Neural progenitor cell (in vitro differentiated cells): ENCODE data around the gene TNS3. TPM values are rescaled to one million over a fixed set of nuclear protein-coding genes. Genes with fewer than 3 reads are reported as not detected.

Source experiments
- DNase-seq: peaks from one replicate; pipeline ENCODE4 v3.0.0-alpha.2; 2016; ENCODE audit warnings: low spot score
- H2AFZ ChIP-seq: fragments of 200-600 bp; sonication (generic); replicated peaks from 2 replicates; pipeline ENCODE4 v1.6.1; 2016; ENCODE audit warnings: antibody characterized with exemption
- H3F3A ChIP-seq: fragments of 200-600 bp; sonication (generic); 2 replicates; pipeline ENCODE4 v1.6.1; 2016; ENCODE audit warnings: antibody characterized with exemption, low read depth
- H3K27ac ChIP-seq: fragments of 200-600 bp; sonication (generic); 2 replicates; pipeline ENCODE4 v1.5.1; 2016; ENCODE audit warnings: mild to moderate bottlenecking
- H3K27me3 ChIP-seq: fragments of 200-600 bp; sonication (generic); 2 replicates; pipeline ENCODE4 v1.6.1; 2016; ENCODE audit warnings: mild to moderate bottlenecking, moderate library complexity
- H3K36me3 ChIP-seq: fragments of 200-600 bp; sonication (generic); 2 replicates; pipeline ENCODE4 v1.5.1; 2016
- H3K4me1 ChIP-seq: fragments of 200-600 bp; sonication (generic); 2 replicates; pipeline ENCODE4 v1.6.1; 2016; ENCODE audit warnings: mixed run types
- H3K4me2 ChIP-seq: fragments of 200-600 bp; sonication (generic); 2 replicates; pipeline ENCODE4 v1.6.1; 2016
- H3K4me3 ChIP-seq: fragments of 200-600 bp; sonication (generic); 2 replicates; pipeline ENCODE4 v1.5.1; 2016
- H3K79me2 ChIP-seq: fragments of 200-600 bp; sonication (generic); 2 replicates; pipeline ENCODE4 v1.6.1; 2016; ENCODE audit warnings: low read depth
- H3K9ac ChIP-seq: fragments of 200-600 bp; sonication (generic); 2 replicates; pipeline ENCODE4 v1.6.1; 2016
- H3K9me3 ChIP-seq: fragments of 200-600 bp; sonication (generic); 2 replicates; pipeline ENCODE4 v1.5.1; 2016; ENCODE audit warnings: low read depth
- H4K20me1 ChIP-seq: fragments of 200-600 bp; sonication (generic); 2 replicates; pipeline ENCODE4 v1.6.1; 2016; ENCODE audit warnings: low read depth
- H3K27ac Mint-ChIP-seq: 3 replicates; pipeline ENCODE4 v1.8.0; 2021; ENCODE audit warnings: mixed read lengths
- H3K27me3 Mint-ChIP-seq: 2 replicates; pipeline ENCODE4 v1.8.0; 2022; ENCODE audit warnings: low read depth, mild to moderate bottlenecking, inconsistent platforms, moderate library complexity, mixed read lengths; ENCODE audit not compliant: insufficient read depth
- H3K36me3 Mint-ChIP-seq: 3 replicates; pipeline ENCODE4 v1.8.0; 2021; ENCODE audit warnings: mixed read lengths
- H3K4me1 Mint-ChIP-seq: 3 replicates; pipeline ENCODE4 v1.8.0; 2021; ENCODE audit warnings: mixed read lengths
- H3K4me3 Mint-ChIP-seq: 3 replicates; pipeline ENCODE4 v1.8.0; 2021; ENCODE audit warnings: mild to moderate bottlenecking, moderate library complexity, mixed read lengths
- H3K9me3 Mint-ChIP-seq: 3 replicates; pipeline ENCODE4 v1.8.0; 2020; ENCODE audit warnings: mixed read lengths
- CTCF ChIP-seq: fragments of 200-600 bp; sonication (generic); IDR thresholded peaks from 2 replicates; pipeline ENCODE4 v1.5.1; 2017; ENCODE audit warnings: antibody characterized with exemption, mild to moderate bottlenecking
- EZH2 ChIP-seq: fragments of 200-600 bp; sonication (generic); IDR thresholded peaks from 2 replicates; pipeline ENCODE4 v1.6.1; 2017; ENCODE audit warnings: antibody characterized with exemption, mild to moderate bottlenecking, moderate library complexity
- EZH2phosphoT487 ChIP-seq: fragments of 200-600 bp; sonication (generic); IDR thresholded peaks from 2 replicates; pipeline ENCODE4 v1.6.1; 2017; ENCODE audit warnings: antibody characterized with exemption
- total RNA-seq: library from RNA; depleted of rRNA; stranded (reverse); fragments of >200 nt; gene quantifications from 2 replicates; pipeline ENCODE4 v1.2.3, GENCODE V29; 2015; ENCODE audit warnings: low replicate concordance

The TNS3 gene
- total RNA-seq, 1 donor from 2014 or later: 15.0 TPM

- H3K27me3 Mint-ChIP-seq: no peaks in the 10 kb centered on the region
- Histone ChIP-seq H3K79me2 (no peaks in the 10 kb centered on the region), H3K9ac (no peak overlapping the region), H3K27ac (no peak overlapping the region), H3K4me1 (no peaks in the 10 kb centered on the region), H3K4me3 (no peak overlapping the region), H3K36me3 (no peaks in the 10 kb centered on the region), H3K9me3 (no peaks in the 10 kb centered on the region), H2AFZ (no peak overlapping the region), H3K27me3 (no peaks in the 10 kb centered on the region), H3K4me2 (no peak overlapping the region), H3F3A (no peaks in the 10 kb centered on the region), H4K20me1 (no peaks in the 10 kb centered on the region)
- H3K36me3 Mint-ChIP-seq: no peaks in the 10 kb centered on the region
- no peak for TF ChIP-seq EZH2
- TF ChIP-seq EZH2phosphoT487: no peak
- TF ChIP-seq CTCF: no peak
- peak overlapping the region; percentile 21 for H3K27ac Mint-ChIP-seq
- H3K9me3 Mint-ChIP-seq: no peaks in the 10 kb centered on the region
- no peak overlapping the region for H3K4me3 Mint-ChIP-seq
- no peak for DNase-seq
- H3K4me1 Mint-ChIP-seq: peaks cover 9% of the 10 kb centered on the region
Measured at GRCh38 chr7:47361236-47361635, 220.7 kb downstream of the TNS3 start.

GRCh38 chr7:47360301-47360900 lies 221.5 kb downstream of the TNS3 start:
- no peak overlapping the region for H3K4me3 Mint-ChIP-seq
- Histone ChIP-seq H3K9me3 (no peaks in the 10 kb centered on the region), H3K4me3 (no peak overlapping the region), H3K27me3 (no peaks in the 10 kb centered on the region), H3K27ac (no peak overlapping the region), H4K20me1 (no peaks in the 10 kb centered on the region), H3K36me3 (no peaks in the 10 kb centered on the region), H3K4me2 (no peak overlapping the region), H3K4me1 (no peaks in the 10 kb centered on the region), H3F3A (no peaks in the 10 kb centered on the region), H3K9ac (no peak overlapping the region), H3K79me2 (no peaks in the 10 kb centered on the region), H2AFZ (no peak overlapping the region)
- H3K4me1 Mint-ChIP-seq: peaks cover 3% of the 10 kb centered on the region
- no peaks in the 10 kb centered on the region for H3K9me3 Mint-ChIP-seq
- H3K27me3 Mint-ChIP-seq: no peaks in the 10 kb centered on the region
- H3K36me3 Mint-ChIP-seq: no peaks in the 10 kb centered on the region
- no peak for DNase-seq
- H3K27ac Mint-ChIP-seq: no peak overlapping the region
- TF ChIP-seq EZH2phosphoT487: no peak
- no peak for TF ChIP-seq EZH2
- TF ChIP-seq CTCF: no peak

DNA sequence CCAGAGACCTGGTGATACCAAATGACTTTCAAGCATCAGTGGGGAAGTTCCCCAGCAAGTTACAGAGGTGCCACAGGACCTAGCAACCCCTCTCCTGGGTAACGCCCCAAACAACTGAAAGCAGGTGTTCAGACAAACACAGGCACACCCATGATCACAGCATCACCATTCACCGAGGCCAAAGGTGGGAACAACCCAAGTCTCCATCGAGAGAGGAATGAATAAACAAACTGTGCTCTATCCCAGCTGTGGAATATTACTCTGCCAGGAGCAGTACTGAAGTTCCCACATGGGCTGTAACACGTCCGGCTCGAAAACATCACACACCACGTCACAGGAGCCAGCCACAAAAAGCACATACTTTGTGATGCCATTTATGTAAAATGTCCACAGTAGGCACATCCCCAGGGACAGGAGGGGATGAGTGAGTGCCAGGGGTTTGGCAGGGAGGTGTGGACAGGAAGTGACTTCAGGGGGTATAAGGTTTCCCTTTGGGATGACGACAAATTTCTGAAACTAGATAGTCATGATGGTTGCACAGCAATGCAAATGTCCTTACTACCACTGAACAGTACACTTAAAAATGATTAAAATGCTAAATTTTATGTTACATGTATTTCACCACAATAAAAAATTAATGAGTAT lies 222.8 kb downstream of the TNS3 start:
- Histone ChIP-seq H3K4me3 (no peak overlapping the region), H3K4me1 (no peaks in the 10 kb centered on the region), H4K20me1 (no peaks in the 10 kb centered on the region), H3K27me3 (no peaks in the 10 kb centered on the region), H3K36me3 (no peaks in the 10 kb centered on the region), H3F3A (no peaks in the 10 kb centered on the region), H2AFZ (no peak overlapping the region), H3K79me2 (no peaks in the 10 kb centered on the region), H3K27ac (no peak overlapping the region), H3K4me2 (no peak overlapping the region), H3K9me3 (no peaks in the 10 kb centered on the region), H3K9ac (no peak overlapping the region)
- no peak overlapping the region for H3K27ac Mint-ChIP-seq
- no peaks in the 10 kb centered on the region for H3K9me3 Mint-ChIP-seq
- H3K4me1 Mint-ChIP-seq: peaks cover 3% of the 10 kb centered on the region
- TF ChIP-seq EZH2 (no peak), EZH2phosphoT487 (no peak), CTCF (no peak)
- no peak overlapping the region for H3K4me3 Mint-ChIP-seq
- H3K27me3 Mint-ChIP-seq: no peaks in the 10 kb centered on the region
- no peaks in the 10 kb centered on the region for H3K36me3 Mint-ChIP-seq
- DNase-seq: no peak
